Uterus (tissue), 2 donors: Measurements from ENCODE around the gene ZCWPW2.

Experiments used
- POLR2A ChIP-seq, 2 donors: fragments of 450-650 bp; IDR thresholded peaks; one replicate each; pipeline ENCODE4 v1.6.1; 2016; ENCODE audit warnings: antibody characterized with exemption in 2 of 2, mild to moderate bottlenecking in 1 of 2, moderate library complexity in 1 of 2
- TF ChIP-seq, protein P1 (sequence below), 4 experiments: fragments of 200-600 bp in 2 of 4; fragments of 450-650 bp in 2 of 4; sonication (generic) in 2 of 4; IDR thresholded peaks; one replicate each; pipeline ENCODE4 v1.5.1; 2016 to 2019; ENCODE audit warnings: antibody characterized with exemption in 4 of 4, mild to moderate bottlenecking in 2 of 4, moderate library complexity in 1 of 4

DNA sequence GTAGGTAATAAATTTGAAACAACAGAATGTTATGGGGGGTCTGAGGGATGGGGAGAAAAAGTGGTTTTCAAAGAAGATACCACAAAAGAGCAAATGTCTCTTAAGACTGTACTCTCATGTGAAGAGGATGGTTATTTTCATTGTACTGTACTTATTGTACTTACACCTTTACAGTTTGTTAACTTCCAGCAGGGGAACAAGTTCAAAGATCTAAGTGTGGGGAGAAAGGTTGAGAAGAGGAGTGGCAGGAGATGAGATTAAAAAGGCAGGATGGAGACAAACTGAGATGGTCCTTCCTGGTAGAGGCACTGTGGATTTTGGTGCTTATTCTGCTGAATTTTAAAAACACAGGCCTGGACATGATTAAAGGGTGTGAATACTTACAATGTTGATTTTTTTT, 5.4 kb upstream of the ZCWPW2 start:
- TF ChIP-seq, protein P1, sequence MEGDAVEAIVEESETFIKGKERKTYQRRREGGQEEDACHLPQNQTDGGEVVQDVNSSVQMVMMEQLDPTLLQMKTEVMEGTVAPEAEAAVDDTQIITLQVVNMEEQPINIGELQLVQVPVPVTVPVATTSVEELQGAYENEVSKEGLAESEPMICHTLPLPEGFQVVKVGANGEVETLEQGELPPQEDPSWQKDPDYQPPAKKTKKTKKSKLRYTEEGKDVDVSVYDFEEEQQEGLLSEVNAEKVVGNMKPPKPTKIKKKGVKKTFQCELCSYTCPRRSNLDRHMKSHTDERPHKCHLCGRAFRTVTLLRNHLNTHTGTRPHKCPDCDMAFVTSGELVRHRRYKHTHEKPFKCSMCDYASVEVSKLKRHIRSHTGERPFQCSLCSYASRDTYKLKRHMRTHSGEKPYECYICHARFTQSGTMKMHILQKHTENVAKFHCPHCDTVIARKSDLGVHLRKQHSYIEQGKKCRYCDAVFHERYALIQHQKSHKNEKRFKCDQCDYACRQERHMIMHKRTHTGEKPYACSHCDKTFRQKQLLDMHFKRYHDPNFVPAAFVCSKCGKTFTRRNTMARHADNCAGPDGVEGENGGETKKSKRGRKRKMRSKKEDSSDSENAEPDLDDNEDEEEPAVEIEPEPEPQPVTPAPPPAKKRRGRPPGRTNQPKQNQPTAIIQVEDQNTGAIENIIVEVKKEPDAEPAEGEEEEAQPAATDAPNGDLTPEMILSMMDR (IDR thresholded peaks at IDR 0.05): no peak
- TF ChIP-seq POLR2A (IDR thresholded peaks at IDR 0.05): no peak
